ENCODE measurements around the gene MAML1.

- TF ChIP-seq, protein P1, sequence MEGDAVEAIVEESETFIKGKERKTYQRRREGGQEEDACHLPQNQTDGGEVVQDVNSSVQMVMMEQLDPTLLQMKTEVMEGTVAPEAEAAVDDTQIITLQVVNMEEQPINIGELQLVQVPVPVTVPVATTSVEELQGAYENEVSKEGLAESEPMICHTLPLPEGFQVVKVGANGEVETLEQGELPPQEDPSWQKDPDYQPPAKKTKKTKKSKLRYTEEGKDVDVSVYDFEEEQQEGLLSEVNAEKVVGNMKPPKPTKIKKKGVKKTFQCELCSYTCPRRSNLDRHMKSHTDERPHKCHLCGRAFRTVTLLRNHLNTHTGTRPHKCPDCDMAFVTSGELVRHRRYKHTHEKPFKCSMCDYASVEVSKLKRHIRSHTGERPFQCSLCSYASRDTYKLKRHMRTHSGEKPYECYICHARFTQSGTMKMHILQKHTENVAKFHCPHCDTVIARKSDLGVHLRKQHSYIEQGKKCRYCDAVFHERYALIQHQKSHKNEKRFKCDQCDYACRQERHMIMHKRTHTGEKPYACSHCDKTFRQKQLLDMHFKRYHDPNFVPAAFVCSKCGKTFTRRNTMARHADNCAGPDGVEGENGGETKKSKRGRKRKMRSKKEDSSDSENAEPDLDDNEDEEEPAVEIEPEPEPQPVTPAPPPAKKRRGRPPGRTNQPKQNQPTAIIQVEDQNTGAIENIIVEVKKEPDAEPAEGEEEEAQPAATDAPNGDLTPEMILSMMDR (IDR thresholded peaks at IDR 0.05), result no peak
- no peak for TF ChIP-seq POLR2AphosphoS5 (IDR thresholded peaks at IDR 0.05)
- TF ChIP-seq POLR2A (IDR thresholded peaks at IDR 0.05), result no peak
These were observed 41.8 kb downstream of the MAML1 start for GRCh38 chr5:179774442-179774841.
